Lower leg skin (tissue), 4 donors: Measurements from ENCODE around the gene PGM1. TPM values are rescaled to one million over a fixed set of nuclear protein-coding genes. Genes with fewer than 3 reads are reported as not detected.
A peak's percentile ranks its signal among the peaks of the same experiment; 100 is the strongest.

ENCODE experiments used
- DNase-seq, 2 donors: peaks; one replicate each; pipeline ENCODE4 v3.0.0-alpha.2; 2019; ENCODE audit warnings: low spot score in 2 of 2
- H3K4me3 ChIP-seq: fragments of 200-600 bp; sonication (generic); 2 replicates; pipeline ENCODE4 v1.5.1; 2017; ENCODE audit warnings: mild to moderate bottlenecking, low read depth; ENCODE audit not compliant: poor library complexity, severe bottlenecking
- POLR2A ChIP-seq, 2 donors: fragments of 450-650 bp; IDR thresholded peaks; one replicate each; pipeline ENCODE4 v1.6.1; 2016 to 2017; ENCODE audit warnings: antibody characterized with exemption in 2 of 2, mild to moderate bottlenecking in 1 of 2, moderate library complexity in 1 of 2
- WGBS, 2 donors: methylation state at CpG; one replicate each; pipeline ENCODE4 v1.1.5; 2018; 5-methylcytosine and 5-hydroxymethylcytosine counted together
- intact Hi-C: fragments of 100-400 bp; cut with DNase I; formaldehyde crosslinking; loops from one replicate; pipeline ENCODE4 v1.15.0; 2023; ENCODE audit warnings: low total_unique reads
- total RNA-seq, 4 donors: library from RNA; depleted of rRNA; stranded (reverse); fragments of >200 nt; gene quantifications; one replicate each; pipeline ENCODE4 v1.1.0, GENCODE V29; 2016
- TF ChIP-seq, protein P1 (sequence below), 3 donors: fragments of 450-650 bp; IDR thresholded peaks; one replicate each; pipeline ENCODE4 v1.5.1; 2016; ENCODE audit warnings: antibody characterized with exemption in 3 of 3, mild to moderate bottlenecking in 3 of 3, moderate library complexity in 2 of 3

The PGM1 gene
- total RNA-seq, 4 donors from 2014 or later = 39.3 to 54.2 (median 48.9) TPM

DNA sequence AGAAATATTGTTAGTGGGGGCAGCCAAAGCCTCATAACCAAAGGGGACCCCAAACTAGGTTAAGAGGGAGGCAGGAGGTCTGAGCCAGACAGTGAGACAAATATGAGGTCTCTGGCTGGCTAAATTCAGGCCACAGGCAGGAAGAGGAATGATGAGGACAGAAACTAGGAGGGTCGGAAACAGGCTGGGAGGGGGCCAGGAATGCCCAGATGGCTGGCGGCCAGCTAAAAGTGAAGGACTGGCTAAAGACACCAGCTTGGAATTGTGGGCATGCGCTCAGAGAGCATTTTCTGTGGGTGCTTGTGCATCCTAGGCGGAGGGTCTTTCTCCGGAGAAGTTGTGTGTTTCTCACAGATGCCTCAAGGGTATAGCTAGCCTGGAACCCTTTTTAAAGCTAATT is 77.0 kb downstream of the PGM1 start:
- WGBS, 2 donors = 90 to 91% methylated on average over 5 of the region's 5 CpGs
- no peak overlapping the region for H3K4me3 ChIP-seq
- TF ChIP-seq POLR2A (IDR thresholded peaks at IDR 0.05) = no peak
- TF ChIP-seq, protein P1, sequence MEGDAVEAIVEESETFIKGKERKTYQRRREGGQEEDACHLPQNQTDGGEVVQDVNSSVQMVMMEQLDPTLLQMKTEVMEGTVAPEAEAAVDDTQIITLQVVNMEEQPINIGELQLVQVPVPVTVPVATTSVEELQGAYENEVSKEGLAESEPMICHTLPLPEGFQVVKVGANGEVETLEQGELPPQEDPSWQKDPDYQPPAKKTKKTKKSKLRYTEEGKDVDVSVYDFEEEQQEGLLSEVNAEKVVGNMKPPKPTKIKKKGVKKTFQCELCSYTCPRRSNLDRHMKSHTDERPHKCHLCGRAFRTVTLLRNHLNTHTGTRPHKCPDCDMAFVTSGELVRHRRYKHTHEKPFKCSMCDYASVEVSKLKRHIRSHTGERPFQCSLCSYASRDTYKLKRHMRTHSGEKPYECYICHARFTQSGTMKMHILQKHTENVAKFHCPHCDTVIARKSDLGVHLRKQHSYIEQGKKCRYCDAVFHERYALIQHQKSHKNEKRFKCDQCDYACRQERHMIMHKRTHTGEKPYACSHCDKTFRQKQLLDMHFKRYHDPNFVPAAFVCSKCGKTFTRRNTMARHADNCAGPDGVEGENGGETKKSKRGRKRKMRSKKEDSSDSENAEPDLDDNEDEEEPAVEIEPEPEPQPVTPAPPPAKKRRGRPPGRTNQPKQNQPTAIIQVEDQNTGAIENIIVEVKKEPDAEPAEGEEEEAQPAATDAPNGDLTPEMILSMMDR (IDR thresholded peaks at IDR 0.05) = no peak
- DNase-seq = peak in 1 of 2 donors; percentile 78
- intact Hi-C loops = loop anchor here (5.0 kb wide), 1 partner anchor 572 kb away; no protein-coding TSS in a partner anchor

DNA sequence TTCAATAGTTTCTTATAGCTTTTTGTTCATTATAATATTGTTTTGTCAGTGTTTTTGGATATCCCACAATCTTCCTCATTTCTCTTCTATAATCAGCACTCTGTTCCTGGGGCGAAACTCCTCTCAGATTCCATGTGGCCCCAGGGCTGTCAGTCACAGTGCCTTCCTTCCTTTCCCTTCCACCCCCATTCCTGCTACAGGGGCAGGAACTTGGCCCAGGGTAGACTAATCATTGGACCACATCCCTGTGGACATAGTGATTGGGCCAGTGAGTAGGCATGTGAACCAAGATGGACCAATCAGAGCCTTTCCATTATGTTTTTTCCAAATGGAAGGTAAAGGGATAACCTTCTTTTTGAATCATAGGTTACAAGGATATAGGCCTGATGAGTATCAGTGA is 78.3 kb downstream of the PGM1 start:
- 92 to 96% methylated on average over 1 of the region's 1 CpG for WGBS, 2 donors
- no peak overlapping the region for H3K4me3 ChIP-seq
- TF ChIP-seq, protein P1 (IDR thresholded peaks at IDR 0.05) = no peak
- no peak for TF ChIP-seq POLR2A (IDR thresholded peaks at IDR 0.05)
- intact Hi-C loops = loop anchor here (5.0 kb wide), 1 partner anchor 571 kb away; no protein-coding TSS in a partner anchor
- peak in 1 of 2 donors; percentile 2 for DNase-seq

DNA sequence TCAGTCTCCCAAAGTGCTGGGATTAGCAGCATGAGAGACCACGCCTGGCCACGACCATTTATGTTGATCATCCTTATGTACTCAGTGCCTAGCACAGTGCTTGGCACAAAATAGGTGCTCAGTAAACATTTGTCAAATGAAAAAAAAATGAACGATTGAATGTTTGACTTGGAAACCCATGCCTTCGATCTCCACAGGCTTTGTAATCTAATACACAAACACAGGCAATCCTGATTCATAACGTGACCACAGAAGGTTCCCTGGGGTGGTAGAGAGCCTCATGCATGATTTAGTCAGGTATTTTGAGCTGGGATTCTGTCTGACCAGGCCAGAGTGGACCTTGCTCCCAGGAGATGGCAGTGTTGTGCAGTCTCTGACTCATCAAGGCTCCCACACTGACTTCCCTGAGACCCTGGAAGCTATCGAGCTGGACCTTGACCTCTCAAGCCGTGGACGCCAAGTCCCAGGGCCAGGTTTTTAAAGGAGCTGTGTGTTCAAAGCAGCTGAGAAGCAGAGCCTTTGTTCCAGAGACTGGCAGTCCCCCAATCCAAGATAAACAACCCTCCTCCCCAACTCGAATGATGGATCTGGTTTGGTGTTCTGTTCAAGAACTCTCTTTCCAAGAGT is 81.1 kb downstream of the PGM1 start:
- intact Hi-C loops = loop anchor here (5.0 kb wide), 1 partner anchor 568 kb away; no protein-coding TSS in a partner anchor
- DNase-seq = peak; percentile 45 to 87
- WGBS, 2 donors = 63 to 64% methylated on average over 9 of the region's 9 CpGs

DNA sequence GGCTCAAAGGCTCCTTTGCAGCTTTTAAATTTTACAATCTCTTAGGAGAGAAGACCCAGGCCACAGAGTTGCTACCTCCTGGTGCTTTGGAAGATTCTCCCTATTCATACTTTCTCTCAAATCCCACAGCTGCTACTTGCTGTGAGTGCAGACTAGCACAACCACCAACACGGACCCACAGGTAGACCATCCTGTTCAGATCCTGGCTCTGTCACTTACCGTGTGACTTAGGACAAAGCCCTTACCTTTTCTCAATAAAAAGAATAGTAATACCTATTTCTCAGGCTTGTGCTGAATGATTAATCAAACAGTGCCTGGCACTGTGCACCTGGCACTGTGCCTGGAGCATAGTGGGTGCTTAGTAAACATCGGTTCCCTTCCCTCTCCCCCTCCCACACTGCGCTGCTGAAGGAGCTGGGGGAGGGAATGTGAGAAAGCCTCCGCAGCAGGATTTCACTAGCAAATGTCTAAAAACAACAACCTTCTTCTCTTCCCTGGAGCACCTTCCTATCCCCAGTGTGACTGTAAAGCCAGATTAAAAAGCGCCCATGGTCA is 81.7 kb downstream of the PGM1 start:
- H3K4me3 ChIP-seq = no peak overlapping the region
- intact Hi-C loops = loop anchor here (5.0 kb wide), 1 partner anchor 567 kb away; no protein-coding TSS in a partner anchor
- TF ChIP-seq, protein P1 (IDR thresholded peaks at IDR 0.05) = no peak
- no peak for TF ChIP-seq POLR2A (IDR thresholded peaks at IDR 0.05)
- no peak for DNase-seq
- 54 to 69% methylated on average over 6 of the region's 6 CpGs for WGBS, 2 donors

More for the DNA sequence above, 81.1 kb downstream of the PGM1 start:
- H3K4me3 ChIP-seq = no peak overlapping the region
- TF ChIP-seq POLR2A (IDR thresholded peaks at IDR 0.05) = no peak
- TF ChIP-seq, protein P1 (IDR thresholded peaks at IDR 0.05) = no peak

DNA sequence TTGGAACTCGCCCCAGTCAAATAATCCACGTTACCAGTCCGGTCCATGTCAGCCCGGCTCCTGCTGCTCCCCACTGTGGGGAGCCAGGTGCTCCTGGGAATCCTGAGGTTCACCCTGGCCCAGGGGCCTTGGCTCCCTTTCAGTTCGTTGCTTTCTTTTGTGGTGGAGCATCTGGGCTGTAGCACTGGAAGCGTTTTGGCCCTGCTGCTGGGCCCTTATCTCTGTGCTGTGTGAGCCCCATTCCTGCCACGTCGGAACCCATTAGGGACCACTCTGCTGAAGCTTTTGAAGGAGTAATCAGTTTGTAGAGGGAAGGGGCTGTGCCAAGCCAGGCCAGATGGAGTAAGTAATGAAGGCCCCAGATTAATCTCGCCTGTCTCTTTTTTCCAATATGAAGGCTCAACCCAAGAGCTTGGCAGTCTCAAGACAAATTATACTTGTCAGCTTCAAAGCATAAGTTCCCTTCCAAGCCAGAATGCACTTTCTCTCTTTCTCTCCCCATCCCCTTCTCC is 82.3 kb downstream of the PGM1 start:
- TF ChIP-seq, protein P1 (IDR thresholded peaks at IDR 0.05) = no peak
- no peak for TF ChIP-seq POLR2A (IDR thresholded peaks at IDR 0.05)
- no peak overlapping the region for H3K4me3 ChIP-seq
- no peak for DNase-seq
- intact Hi-C loops = no loop called here
- 48 to 51% methylated on average over 9 of the region's 9 CpGs for WGBS, 2 donors
